Stimulated activated naive CD4-positive, alpha-beta T cell (primary cell): Measurements from ENCODE around the gene PCGF1.
"Not testable (repeated sequence)": the region's sequence is repeated elsewhere in the genome, so short reads cannot be mapped to it uniquely, and the experiment has no call there.

ENCODE experiments used
- DNase-seq, 6 experiments: peaks; one replicate each; lab custom pipeline; 2025; lab: John Stamatoyannopoulos, UW

Gene PCGF1

DNA sequence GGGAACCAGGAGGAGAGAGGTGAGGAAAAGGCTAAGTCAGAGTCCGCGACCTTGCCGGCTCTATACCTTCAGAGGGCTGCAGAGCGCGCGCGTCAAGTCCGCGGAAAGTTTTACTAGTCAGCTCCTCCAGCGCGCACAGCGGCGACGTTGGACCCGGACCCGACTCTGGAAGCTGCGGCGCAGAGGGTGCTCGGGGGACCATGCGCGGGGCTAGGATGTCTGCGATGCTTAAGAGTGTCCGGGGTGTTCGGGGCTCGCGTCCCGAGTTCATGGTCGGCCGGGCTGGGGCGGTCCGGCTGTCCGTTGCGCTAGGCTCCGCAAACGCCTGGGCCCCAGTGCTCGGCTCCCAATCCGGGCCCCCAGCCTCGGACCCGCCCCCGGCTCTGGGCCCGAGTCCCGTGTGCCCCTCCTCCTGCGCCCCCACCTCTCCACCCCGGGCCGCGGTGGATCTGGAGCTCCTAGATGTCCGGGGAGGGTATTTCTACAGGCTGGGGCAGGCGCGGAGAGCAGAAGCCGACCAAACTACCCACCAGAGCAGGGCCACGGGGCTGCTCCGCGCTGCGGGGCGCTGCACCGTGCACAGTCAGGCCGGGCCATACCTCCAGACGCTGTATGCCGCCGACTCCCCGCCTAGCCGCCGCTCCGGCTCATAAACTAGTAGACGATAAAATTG lies 8.1 kb downstream of the PCGF1 start, which contains the start of gene LBX2:
Gene LBX2 (minus strand): TSS at position 337 of the 673 bp plus-strand sequence. CDS start 66 bp downstream, at position 271.
- no peak for DNase-seq

DNA sequence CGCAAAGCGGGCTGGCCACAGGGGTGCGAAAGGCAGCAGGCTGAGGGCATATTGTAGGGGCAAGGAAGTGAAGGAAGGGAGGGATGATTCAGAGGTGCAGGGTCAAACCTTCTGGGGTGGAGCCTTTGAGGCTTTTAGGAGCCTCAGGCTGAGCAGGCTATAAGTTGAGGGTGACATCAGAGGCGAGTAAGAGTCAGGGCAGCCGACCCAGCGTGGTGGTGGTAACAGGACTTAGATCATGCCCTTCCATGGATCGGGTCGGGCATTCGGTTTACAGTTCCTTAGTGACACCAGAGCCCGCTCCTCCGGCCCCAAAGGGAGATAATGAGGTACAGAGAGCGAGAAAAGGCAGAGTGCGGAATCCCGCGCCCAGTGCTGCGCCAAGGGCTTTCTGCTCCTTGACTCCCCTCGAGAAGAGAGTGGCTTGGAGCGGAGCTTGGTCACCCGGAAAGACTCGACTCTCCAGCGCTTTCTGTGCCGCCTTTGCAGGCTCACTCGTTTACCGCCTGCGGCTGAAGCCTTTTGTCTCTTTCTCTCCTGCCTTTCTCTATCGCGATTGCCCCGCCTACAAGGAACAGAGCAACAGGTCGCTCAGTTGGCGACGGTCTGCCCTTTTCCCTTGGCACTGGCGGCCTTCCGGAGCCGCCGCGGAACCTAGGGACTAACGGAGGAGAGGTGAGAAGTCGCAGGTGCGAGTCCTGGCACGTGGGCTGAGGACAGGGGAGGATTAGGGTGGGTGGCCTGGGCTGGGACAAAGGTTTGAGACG lies 8.8 kb downstream of the PCGF1 start:
- peak in 2 of 6 experiments; percentile 27 to 47 for DNase-seq

- DNase-seq: no peak
These were observed 9.6 kb downstream of the PCGF1 start for GRCh38 chr2:74497777-74498499.

- DNase-seq: no peak
These were observed 10.3 kb downstream of the PCGF1 start for GRCh38 chr2:74496997-74497776.

DNA sequence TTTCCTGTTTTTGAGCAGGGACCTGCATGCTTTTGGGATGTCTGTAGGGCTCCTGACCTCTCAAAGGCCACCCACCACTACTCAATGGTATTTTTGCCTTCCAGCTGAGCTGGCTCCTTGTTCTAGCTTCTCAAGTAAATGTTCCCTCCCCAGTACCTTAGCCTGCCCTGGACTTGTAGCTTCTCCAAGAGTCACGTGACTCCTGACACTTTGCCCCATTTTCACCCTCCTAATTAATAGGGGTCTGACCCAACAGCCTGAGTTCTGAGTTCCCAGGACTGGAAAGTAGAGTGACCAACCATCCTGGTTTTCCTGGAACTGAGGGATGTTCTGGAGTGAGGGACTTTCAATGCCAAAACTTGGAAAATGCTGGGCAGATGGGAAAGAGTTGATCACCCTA lies 12.1 kb downstream of the PCGF1 start:
- DNase-seq: no peak

- no peak for DNase-seq
These were observed 13.9 kb downstream of the PCGF1 start for GRCh38 chr2:74493546-74493945.

GRCh38 chr2:74491648-74492544 lies 15.6 kb downstream of the PCGF1 start:
- DNase-seq: no peak

DNA sequence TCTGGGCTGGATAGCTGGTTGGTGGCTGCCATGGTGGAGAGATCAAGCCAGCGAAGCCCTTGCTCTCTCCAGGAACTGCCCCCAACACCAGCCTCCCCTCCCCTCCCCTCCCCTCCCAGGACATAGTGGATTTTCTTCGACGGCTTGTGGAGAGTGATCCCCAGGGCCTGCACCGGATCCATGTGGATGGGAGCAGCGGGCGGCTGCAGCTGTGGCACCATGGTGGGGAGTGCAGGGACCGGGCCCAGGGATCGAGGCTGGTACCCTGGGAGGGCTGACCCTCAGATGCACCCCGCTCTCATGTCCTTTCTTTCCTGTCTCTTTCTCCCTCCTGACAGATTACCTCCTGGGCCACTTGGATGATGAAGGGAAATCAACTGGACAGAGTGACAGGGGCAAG lies 17.6 kb downstream of the PCGF1 start:
- DNase-seq: no peak

GRCh38 chr2:74488643-74489481 lies 18.6 kb downstream of the PCGF1 start:
- no peak for DNase-seq

DNA sequence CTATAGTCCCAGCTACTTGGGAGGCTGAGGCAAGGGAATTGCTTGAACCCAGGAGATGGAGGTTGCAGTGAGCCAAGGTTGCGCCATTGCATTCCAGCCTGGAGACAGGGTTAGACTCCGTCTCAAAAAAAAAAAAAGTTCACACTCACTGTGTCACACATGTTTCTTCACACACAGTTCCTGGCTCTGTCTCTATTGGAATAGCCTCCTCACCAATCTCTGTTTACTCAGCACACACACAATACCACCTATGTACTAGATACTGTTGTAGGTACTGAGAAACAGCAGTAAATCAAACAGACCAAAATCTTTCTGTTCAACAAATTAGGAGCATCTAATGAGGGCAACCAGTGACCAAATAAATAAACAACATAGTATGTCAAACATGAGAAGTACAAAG lies 21.4 kb downstream of the PCGF1 start:
- DNase-seq: no peak

DNA sequence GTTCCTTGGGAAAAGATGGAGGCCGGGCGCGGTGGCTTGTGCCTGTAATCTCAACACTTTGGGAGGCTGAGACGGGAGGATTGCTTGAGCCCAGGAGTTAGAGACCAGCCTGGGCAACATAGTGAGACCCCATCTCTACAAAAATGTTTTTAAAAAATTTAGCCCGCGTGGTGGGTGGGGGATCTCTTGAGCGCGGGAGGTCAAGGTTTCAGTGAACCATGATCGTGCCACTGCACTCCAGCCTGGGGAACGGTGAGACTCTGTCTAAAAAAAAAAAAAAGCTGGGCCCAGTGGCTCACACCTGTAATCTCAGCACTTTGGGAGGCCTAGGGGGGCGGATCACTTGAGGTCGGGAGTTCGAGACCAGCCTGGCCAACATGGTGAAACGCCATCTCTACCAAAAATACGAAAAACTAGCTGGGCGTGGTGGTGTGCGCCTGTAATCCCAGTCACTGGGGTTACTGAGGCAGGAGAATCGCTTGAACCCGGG lies 23.8 kb downstream of the PCGF1 start:
- DNase-seq: not testable (repeated sequence)

- peak; percentile 88 to 98 (median 95) for DNase-seq
These were observed 24.5 kb downstream of the PCGF1 start, which contains the start of the genes CCDC142 and TTC31 for GRCh38 chr2:74482801-74483674. Gene CCDC142, minus strand, starts transcription at chr2:74482998. Its CDS starts 161 bp downstream, at chr2:74482837. Gene TTC31, plus strand, starts transcription at chr2:74483081. Its CDS starts 15 bp downstream, at chr2:74483096.

DNA sequence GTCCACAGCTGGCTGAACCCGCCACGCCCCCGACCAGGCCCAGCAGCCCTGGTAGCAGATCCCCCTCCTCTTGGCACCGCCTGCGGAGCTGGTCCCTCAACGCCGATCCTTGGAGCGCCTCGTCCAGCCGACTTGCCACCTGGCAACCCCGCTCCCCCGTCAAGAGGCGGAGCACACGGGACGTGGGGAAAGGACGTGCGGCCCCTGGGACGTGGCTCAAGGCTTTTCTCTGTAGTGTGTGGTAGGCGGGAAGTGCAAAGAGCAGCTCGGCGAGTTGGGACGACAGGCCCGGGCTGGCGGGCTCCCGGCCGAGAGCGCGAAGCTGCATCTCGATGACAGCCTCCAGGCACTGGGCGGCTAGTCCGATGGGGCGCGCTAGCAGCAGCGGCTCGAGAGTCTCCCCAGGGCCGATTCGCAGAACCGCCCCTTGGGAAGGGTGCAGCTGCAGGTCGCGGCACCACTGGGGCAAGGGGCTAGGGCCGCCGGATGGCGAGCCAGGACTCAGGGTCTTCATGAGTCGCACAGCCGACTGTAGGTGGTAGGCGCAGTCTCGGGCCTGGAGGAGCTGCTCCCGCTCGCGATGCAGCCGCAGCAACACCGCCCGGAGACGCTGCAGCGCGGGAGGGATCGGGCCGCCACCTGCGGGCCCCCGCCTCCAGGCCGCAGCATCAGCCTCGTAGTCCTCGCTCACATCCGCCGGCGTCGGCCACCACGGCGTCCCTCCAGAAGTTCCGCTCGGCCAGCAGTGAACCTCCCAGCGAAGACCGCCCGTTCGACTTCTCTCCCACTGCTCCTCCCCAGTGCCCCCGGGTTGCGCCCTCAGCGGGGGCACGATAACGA lies 25.3 kb downstream of the PCGF1 start:
- peak in 3 of 6 experiments; percentile 38 to 74 (median 62) for DNase-seq

GRCh38 chr2:74481431-74481830 lies 26.1 kb downstream of the PCGF1 start:
- no peak for DNase-seq

DNA sequence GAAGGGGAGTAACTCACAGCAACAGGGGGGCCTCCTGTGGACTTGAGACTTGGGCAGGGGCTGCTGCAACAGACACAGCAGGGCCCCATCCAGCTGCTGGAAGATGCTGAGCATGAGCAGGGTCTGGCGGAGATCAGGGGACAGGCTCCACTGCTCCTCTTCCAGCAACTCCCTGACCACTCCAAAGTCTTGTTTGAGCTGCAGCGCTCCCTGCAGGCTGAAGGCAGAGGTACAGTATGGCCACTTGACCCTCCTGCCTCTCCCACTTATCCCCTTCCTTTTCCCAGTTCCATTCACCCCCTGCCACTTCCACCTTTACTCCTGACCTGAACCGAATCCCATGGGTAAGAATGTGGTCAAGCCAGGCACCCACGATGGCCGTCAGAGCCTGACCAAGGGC lies 32.6 kb downstream of the PCGF1 start:
- DNase-seq: no peak

- DNase-seq: no peak
These were observed 33.0 kb downstream of the PCGF1 start for GRCh38 chr2:74474481-74474880.

DNA sequence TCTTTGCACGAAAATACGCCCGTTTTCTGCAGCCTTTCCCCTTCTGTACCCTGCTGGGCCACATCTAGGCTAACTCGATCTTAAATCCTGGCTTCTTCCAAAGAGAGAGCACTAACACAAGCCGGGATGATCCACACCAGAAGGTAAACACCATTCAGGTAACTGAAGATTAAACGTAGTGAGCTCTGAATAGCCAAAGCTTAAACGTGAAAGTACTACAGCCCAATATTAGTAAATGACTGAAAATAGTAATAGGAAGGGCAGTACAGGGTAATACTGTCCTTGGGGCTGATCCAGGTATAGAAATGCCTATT lies 34.6 kb downstream of the PCGF1 start:
- no peak for DNase-seq
